Pancreas (tissue), 10 donors: ENCODE results near the gene BANF2. TPM values are rescaled to one million over a fixed set of nuclear protein-coding genes. Genes with fewer than 3 reads are reported as not detected.
A peak's percentile ranks its signal among the peaks of the same experiment; 100 is the strongest.

Source experiments
- ATAC-seq, 4 donors: fragments of 200-7000 bp; cut with Tn5 transposase; one replicate each; pipeline versions ENCODE4 v1.8.0 to v1.9.1; 2020; ENCODE audit warnings: mild to moderate bottlenecking in 4 of 4, moderate library complexity in 4 of 4
- DNase-seq, 6 donors: peaks; one replicate each; pipeline ENCODE4 v3.0.0-alpha.2; 2020
- FAIRE-seq: peaks from 2 replicates; lab custom pipeline; 2012; peaks lifted over from hg19 to GRCh38; lab: Jason Lieb, UNC
- H3K27ac ChIP-seq, 4 donors: fragments of 200-600 bp; sonication (generic); 1 replicate in 3 of 4; 2 replicates in 1 of 4; pipeline versions ENCODE4 v1.5.0 to v1.8.0; 2020
- H3K27me3 ChIP-seq, 4 donors: fragments of 200-600 bp; one replicate each; pipeline ENCODE4 v1.8.0; 2021
- H3K36me3 ChIP-seq, 3 donors: fragments of 200-600 bp; sonication (generic) in 1 of 3; one replicate each; pipeline versions ENCODE4 v1.5.0 to v1.8.0; 2020 to 2021
- H3K4me1 ChIP-seq, 3 donors: fragments of 200-600 bp; one replicate each; pipeline ENCODE4 v1.8.0; 2021
- H3K4me3 ChIP-seq, 4 donors: fragments of 200-600 bp; sonication (generic) in 2 of 4; one replicate each; pipeline versions ENCODE4 v1.5.0 to v1.8.0; 2020 to 2021
- H3K9me3 ChIP-seq, 4 donors: fragments of 200-600 bp; one replicate each; pipeline ENCODE4 v1.8.0; 2021
- CTCF ChIP-seq, 4 donors: fragments of 200-600 bp; sonication (generic) in 3 of 4; IDR thresholded peaks; one replicate each; pipeline versions ENCODE4 v1.5.0 to v1.8.0; 2021; ENCODE audit warnings: antibody characterized with exemption in 4 of 4
- WGBS, 2 donors: extraction: QIAGEN DNeasy Blood & Tissue Kit; methylation state at CpG; one replicate each; pipeline ENCODE4 v1.1.7; 2013; 5-methylcytosine and 5-hydroxymethylcytosine counted together
- intact Hi-C, 3 donors: fragments of 100-400 bp; cut with DNase I; formaldehyde crosslinking; loops; one replicate each; pipeline versions ENCODE4 v1.11.1 to v1.14.2; 2022
- polyA plus RNA-seq, 2 donors: library from polyadenylated mRNA; stranded (reverse); fragments of 200-250 nt; gene quantifications; one replicate each; pipeline ENCODE4 v1.2.3, GENCODE V29; 2013
- total RNA-seq, 6 donors: library from RNA; stranded (reverse); fragmentation: NEBNext Ultra II Directional in 4 of 6; extraction: Animal tissue kit (Norgen Biotek cat#: 25700) in 4 of 6; gene quantifications; one replicate each; pipeline versions ENCODE4 v1.2.1 to v1.2.4, GENCODE V29; 2021 to 2023
- donor health status: healthy with polysubstance abuse.
- donor health status: DM: no; HTN: no; CAD: no; lungs with moderate emphysema.
- donor health status: DM: no; HTN: no; CAD: no.
- donor health status: control.
- donor health status: control.
- donor health status: Bipolar disorder and iron deficiency.
- donor health status: DM: yes; HTN: yes; CAD: no.
- donor health status: DM: no; HTN: no; CAD: no.
- donor health status: DM: no; HTN: no; CAD: no.
- donor health status: DM: yes; HTN: yes; CAD: no.

Gene BANF2
- total and polyA plus RNA-seq, 8 donors = 0.59 to 6.4 (median 1.5) TPM

GRCh38 chr20:17721802-17722486, 22.2 kb downstream of the BANF2 start:
- no peaks in the 10 kb centered on the region for H3K9me3 ChIP-seq
- no peaks in the 10 kb centered on the region for H3K27me3 ChIP-seq
- peak overlapping the region; percentile 65 to 88 (median 82) for H3K27ac ChIP-seq
- 21 to 25% methylated on average over 6 of the region's 6 CpGs for WGBS, 2 donors
- FAIRE-seq (no peak), DNase-seq (peak in 4 of 6 donors; percentile 49 to 78 (median 68)), ATAC-seq (peak; percentile 93 to 95 (median 94))
- no peak overlapping the region for H3K4me3 ChIP-seq
- H3K4me1 ChIP-seq = peaks cover 0 to 12% (median 6%) of the 10 kb centered on the region in 3 donors
- intact Hi-C loops = no loop called here
- peak in 1 of 4 donors; percentile 18 for TF ChIP-seq CTCF (IDR thresholded peaks at IDR 0.05)
- H3K36me3 ChIP-seq = no peaks in the 10 kb centered on the region

GRCh38 chr20:17722493-17723300, 22.9 kb downstream of the BANF2 start:
- H3K9me3 ChIP-seq = no peaks in the 10 kb centered on the region
- DNase-seq = peak in 1 of 6 donors; percentile 14
- H3K4me3 ChIP-seq = no peak overlapping the region
- no peak for TF ChIP-seq CTCF (IDR thresholded peaks at IDR 0.05)
- ATAC-seq = peak in 2 of 4 donors; percentile 8 to 16
- H3K36me3 ChIP-seq = no peaks in the 10 kb centered on the region
- no peaks in the 10 kb centered on the region for H3K27me3 ChIP-seq
- 54 to 55% methylated on average over 14 of the region's 14 CpGs for WGBS, 2 donors
- peaks cover 0 to 12% (median 6%) of the 10 kb centered on the region in 3 donors for H3K4me1 ChIP-seq
- peak overlapping the region; percentile 65 to 88 (median 82) for H3K27ac ChIP-seq
- intact Hi-C loops = no loop called here
- FAIRE-seq = no peak

GRCh38 chr20:17723301-17723691, 23.5 kb downstream of the BANF2 start:
- FAIRE-seq = no peak
- intact Hi-C loops = no loop called here
- H3K36me3 ChIP-seq = no peaks in the 10 kb centered on the region
- peak overlapping the region in 1 of 4 donors; percentile 82 for H3K27ac ChIP-seq
- H3K4me1 ChIP-seq = peaks cover 0 to 12% (median 6%) of the 10 kb centered on the region in 3 donors
- WGBS, 2 donors = 87 to 88% methylated on average over 5 of the region's 5 CpGs
- ATAC-seq = no peak
- no peaks in the 10 kb centered on the region for H3K9me3 ChIP-seq
- no peaks in the 10 kb centered on the region for H3K27me3 ChIP-seq
- H3K4me3 ChIP-seq = no peak overlapping the region
- no peak for TF ChIP-seq CTCF (IDR thresholded peaks at IDR 0.05)
- DNase-seq = no peak

- no peak for TF ChIP-seq CTCF (IDR thresholded peaks at IDR 0.05)
- Histone ChIP-seq H3K4me3 (no peak overlapping the region), H3K27me3 (no peaks in the 10 kb centered on the region), H3K9me3 (no peaks in the 10 kb centered on the region), H3K4me1 (peaks cover 0 to 12% (median 6%) of the 10 kb centered on the region in 3 donors), H3K36me3 (no peaks in the 10 kb centered on the region), H3K27ac (no peak overlapping the region)
- ATAC-seq = peak in 3 of 4 donors; percentile 5 to 41 (median 12)
- whole genome bisulfite sequencing, 2 donors = 69 to 72% methylated on average over 13 of the region's 13 CpGs
- intact Hi-C loops = no loop called here
- no peak for FAIRE-seq
- DNase-seq = peak in 5 of 6 donors; percentile 74 to 91 (median 78)
These were observed 25.5 kb downstream of the BANF2 start for GRCh38 chr20:17725094-17725835.
